ENCODE data around the gene GAREM1.

DNA sequence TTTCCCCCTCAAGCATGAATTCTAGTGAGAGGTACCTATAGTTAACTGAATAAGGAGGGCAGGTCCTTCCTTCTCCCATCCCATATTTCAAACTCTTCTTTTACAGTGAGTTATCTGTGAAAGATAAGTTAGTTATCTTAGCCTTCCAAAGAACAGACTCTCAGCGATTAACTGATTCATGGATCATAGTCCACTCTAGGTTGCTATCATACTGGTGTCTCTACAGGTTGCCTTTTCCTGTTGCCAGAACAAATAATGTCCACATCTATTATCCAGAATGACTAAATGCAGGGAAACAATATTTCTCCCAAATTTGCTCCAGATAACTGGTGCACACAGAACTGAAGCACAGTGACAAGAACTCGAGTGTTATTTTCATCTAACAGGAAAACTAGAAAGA is 212.5 kb downstream of the GAREM1 start:
- no peak for TF ChIP-seq CTCF (IDR thresholded peaks at IDR 0.05)
- no peak for TF ChIP-seq ZBTB21 (CRISPR knock-in tag; IDR thresholded peaks at IDR 0.05; ENCODE audit: borderline replicate concordance)
- TF ChIP-seq, protein P1, sequence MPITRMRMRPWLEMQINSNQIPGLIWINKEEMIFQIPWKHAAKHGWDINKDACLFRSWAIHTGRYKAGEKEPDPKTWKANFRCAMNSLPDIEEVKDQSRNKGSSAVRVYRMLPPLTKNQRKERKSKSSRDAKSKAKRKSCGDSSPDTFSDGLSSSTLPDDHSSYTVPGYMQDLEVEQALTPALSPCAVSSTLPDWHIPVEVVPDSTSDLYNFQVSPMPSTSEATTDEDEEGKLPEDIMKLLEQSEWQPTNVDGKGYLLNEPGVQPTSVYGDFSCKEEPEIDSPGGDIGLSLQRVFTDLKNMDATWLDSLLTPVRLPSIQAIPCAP (CRISPR knock-in tag; IDR thresholded peaks at IDR 0.05), result no peak
- no peak for TF ChIP-seq TEAD4 (CRISPR knock-in tag; IDR thresholded peaks at IDR 0.05)
- no peak for TF ChIP-seq ZNF317 (CRISPR knock-in tag; IDR thresholded peaks at IDR 0.05; ENCODE audit: borderline replicate concordance, low read depth)
- no peak for TF ChIP-seq ATF6 (CRISPR knock-in tag; IDR thresholded peaks at IDR 0.05)
- TF ChIP-seq CBFB (CRISPR knock-in tag; IDR thresholded peaks at IDR 0.05; ENCODE audit: low read depth), result no peak
- no peak for TF ChIP-seq EMX1 (CRISPR knock-in tag; IDR thresholded peaks at IDR 0.05)
